ENCODE results near the gene HOOK2. TPM values are rescaled to one million over a fixed set of nuclear protein-coding genes. Genes with fewer than 3 reads are reported as not detected.
A peak's percentile ranks its signal among the peaks of the same experiment; 100 is the strongest.

HOOK2 gene
- total RNA-seq, 1 experiment from 2014 or later = 96.3 TPM

GRCh38 chr19:12782174-12782423 is 6.7 kb upstream of the HOOK2 start:
- Histone ChIP-seq H3K4me3 (replicated peaks in 1 of 2; ENCODE audit: low read depth in 1 of 2, low read length in 2 of 2) (peak overlapping the region; percentile 43 to 58), H3K4me1 (ENCODE audit: control insufficient read depth in 1 of 2, insufficient read depth in 2 of 2, low read length in 2 of 2) (peaks cover 69 to 89% of the 10 kb centered on the region in 2 experiments), H3K9me3 (ENCODE audit: control insufficient read depth in 1 of 2, insufficient read depth in 1 of 2, low read depth in 1 of 2, low read length in 2 of 2) (no peaks in the 10 kb centered on the region), H3K36me3 (ENCODE audit: control insufficient read depth in 1 of 2, insufficient read depth in 2 of 2, low read length in 2 of 2) (no peaks in the 10 kb centered on the region), H3K27ac (ENCODE audit: low read depth, low read length) (peak overlapping the region; percentile 89), H3K9ac (ENCODE audit: low read length) (peak overlapping the region; percentile 69), H3K9me2 (ENCODE audit: insufficient read depth) (no peaks in the 10 kb centered on the region), H3K4me2 (ENCODE audit: low read length) (peak overlapping the region; percentile 98), H3K27me3 (ENCODE audit: insufficient read depth, low read length) (no peaks in the 10 kb centered on the region), H3K79me2 (ENCODE audit: insufficient read depth, low read length) (no peaks in the 10 kb centered on the region), H2AFZ (ENCODE audit: low read depth, low read length, poor library complexity, severe bottlenecking) (no peak overlapping the region), H4K20me1 (ENCODE audit: insufficient read depth) (no peaks in the 10 kb centered on the region)
- CTCF ChIA-PET = interaction anchor here (1.2 kb wide), 1 partner anchor 9 kb away, joined by 5 read pairs; the partner anchor contains the start of gene JUNB
- RAD21 ChIA-PET (ENCODE audit: low non-redundant PET in 1 of 2, low total read pairs in 2 of 2, uncharacterized antibody in 2 of 2, unreplicated experiment in 2 of 2) = no interaction called here
- ATAC-seq = no peak
- TF ChIP-seq TCF7L2 (IDR thresholded peaks at IDR 0.05; ENCODE audit: borderline replicate concordance, extremely low read depth, insufficient read depth, insufficient read length) (no peak), EGR1 (IDR thresholded peaks at IDR 0.05; ENCODE audit: low read depth) (no peak), FOSL1 (IDR thresholded peaks at IDR 0.05; ENCODE audit: low read depth) (no peak), CEBPB (IDR thresholded peaks at IDR 0.05; ENCODE audit: low read depth) (no peak), YY1 (IDR thresholded peaks at IDR 0.05; ENCODE audit: extremely low read depth, insufficient replicate concordance, low read depth, low read length) (no peak), CBX3 (IDR thresholded peaks at IDR 0.05; ENCODE audit: low read depth) (no peak), EZH2 (IDR thresholded peaks at IDR 0.05) (no peak), JUND (IDR thresholded peaks at IDR 0.05) (no peak), EZH2phosphoT487 (IDR thresholded peaks at IDR 0.05; ENCODE audit: borderline replicate concordance) (no peak), SRF (IDR thresholded peaks at IDR 0.05; ENCODE audit: low read depth) (no peak), ZFX (IDR thresholded peaks at IDR 0.05) (no peak), ZNF274 (IDR thresholded peaks at IDR 0.05; ENCODE audit: low read depth, low read length) (no peak), SIN3A (IDR thresholded peaks at IDR 0.05; ENCODE audit: low read depth) (no peak), POLR2A (IDR thresholded peaks at IDR 0.05; ENCODE audit: borderline replicate concordance, extremely low read depth, insufficient read depth, insufficient read length) (no peak), ATF3 (IDR thresholded peaks at IDR 0.05) (no peak)
- TF ChIP-seq, protein P1, sequence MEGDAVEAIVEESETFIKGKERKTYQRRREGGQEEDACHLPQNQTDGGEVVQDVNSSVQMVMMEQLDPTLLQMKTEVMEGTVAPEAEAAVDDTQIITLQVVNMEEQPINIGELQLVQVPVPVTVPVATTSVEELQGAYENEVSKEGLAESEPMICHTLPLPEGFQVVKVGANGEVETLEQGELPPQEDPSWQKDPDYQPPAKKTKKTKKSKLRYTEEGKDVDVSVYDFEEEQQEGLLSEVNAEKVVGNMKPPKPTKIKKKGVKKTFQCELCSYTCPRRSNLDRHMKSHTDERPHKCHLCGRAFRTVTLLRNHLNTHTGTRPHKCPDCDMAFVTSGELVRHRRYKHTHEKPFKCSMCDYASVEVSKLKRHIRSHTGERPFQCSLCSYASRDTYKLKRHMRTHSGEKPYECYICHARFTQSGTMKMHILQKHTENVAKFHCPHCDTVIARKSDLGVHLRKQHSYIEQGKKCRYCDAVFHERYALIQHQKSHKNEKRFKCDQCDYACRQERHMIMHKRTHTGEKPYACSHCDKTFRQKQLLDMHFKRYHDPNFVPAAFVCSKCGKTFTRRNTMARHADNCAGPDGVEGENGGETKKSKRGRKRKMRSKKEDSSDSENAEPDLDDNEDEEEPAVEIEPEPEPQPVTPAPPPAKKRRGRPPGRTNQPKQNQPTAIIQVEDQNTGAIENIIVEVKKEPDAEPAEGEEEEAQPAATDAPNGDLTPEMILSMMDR (IDR thresholded peaks at IDR 0.05 in 2 of 3, conservative IDR thresholded peaks at IDR 0.05 in 1 of 3; ENCODE audit: borderline replicate concordance in 1 of 3, insufficient read depth in 1 of 3, low read depth in 2 of 3, low read length in 2 of 3) = no peak
- TF ChIP-seq, protein P2, sequence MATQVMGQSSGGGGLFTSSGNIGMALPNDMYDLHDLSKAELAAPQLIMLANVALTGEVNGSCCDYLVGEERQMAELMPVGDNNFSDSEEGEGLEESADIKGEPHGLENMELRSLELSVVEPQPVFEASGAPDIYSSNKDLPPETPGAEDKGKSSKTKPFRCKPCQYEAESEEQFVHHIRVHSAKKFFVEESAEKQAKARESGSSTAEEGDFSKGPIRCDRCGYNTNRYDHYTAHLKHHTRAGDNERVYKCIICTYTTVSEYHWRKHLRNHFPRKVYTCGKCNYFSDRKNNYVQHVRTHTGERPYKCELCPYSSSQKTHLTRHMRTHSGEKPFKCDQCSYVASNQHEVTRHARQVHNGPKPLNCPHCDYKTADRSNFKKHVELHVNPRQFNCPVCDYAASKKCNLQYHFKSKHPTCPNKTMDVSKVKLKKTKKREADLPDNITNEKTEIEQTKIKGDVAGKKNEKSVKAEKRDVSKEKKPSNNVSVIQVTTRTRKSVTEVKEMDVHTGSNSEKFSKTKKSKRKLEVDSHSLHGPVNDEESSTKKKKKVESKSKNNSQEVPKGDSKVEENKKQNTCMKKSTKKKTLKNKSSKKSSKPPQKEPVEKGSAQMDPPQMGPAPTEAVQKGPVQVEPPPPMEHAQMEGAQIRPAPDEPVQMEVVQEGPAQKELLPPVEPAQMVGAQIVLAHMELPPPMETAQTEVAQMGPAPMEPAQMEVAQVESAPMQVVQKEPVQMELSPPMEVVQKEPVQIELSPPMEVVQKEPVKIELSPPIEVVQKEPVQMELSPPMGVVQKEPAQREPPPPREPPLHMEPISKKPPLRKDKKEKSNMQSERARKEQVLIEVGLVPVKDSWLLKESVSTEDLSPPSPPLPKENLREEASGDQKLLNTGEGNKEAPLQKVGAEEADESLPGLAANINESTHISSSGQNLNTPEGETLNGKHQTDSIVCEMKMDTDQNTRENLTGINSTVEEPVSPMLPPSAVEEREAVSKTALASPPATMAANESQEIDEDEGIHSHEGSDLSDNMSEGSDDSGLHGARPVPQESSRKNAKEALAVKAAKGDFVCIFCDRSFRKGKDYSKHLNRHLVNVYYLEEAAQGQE (IDR thresholded peaks at IDR 0.05; ENCODE audit: low read depth) = no peak
- TF ChIP-seq, protein P3, sequence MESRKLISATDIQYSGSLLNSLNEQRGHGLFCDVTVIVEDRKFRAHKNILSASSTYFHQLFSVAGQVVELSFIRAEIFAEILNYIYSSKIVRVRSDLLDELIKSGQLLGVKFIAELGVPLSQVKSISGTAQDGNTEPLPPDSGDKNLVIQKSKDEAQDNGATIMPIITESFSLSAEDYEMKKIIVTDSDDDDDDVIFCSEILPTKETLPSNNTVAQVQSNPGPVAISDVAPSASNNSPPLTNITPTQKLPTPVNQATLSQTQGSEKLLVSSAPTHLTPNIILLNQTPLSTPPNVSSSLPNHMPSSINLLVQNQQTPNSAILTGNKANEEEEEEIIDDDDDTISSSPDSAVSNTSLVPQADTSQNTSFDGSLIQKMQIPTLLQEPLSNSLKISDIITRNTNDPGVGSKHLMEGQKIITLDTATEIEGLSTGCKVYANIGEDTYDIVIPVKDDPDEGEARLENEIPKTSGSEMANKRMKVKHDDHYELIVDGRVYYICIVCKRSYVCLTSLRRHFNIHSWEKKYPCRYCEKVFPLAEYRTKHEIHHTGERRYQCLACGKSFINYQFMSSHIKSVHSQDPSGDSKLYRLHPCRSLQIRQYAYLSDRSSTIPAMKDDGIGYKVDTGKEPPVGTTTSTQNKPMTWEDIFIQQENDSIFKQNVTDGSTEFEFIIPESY (IDR thresholded peaks at IDR 0.05; ENCODE audit: extremely low read depth, insufficient replicate concordance, low read length) = no peak
- no TSS peak for BruUV-seq (replicated peaks)
- POLR2A ChIA-PET = interaction anchor here (1.2 to 3.2 kb wide), 3 partner anchors 10 to 85 kb away, joined by 3 to 39 read pairs (median 3); partner anchors contain the start of genes FBXW9 and JUNB
- no peak for DNase-seq (ENCODE audit: low read depth, low spot score)
- intact Hi-C loops (cut with micrococcal nuclease) = no loop called here

Data from HCT116 (cell line).